Measurements from ENCODE around the gene ATE1.

Gene ATE1

GRCh38 chr10:121788115-121788514 is 139.7 kb downstream of the ATE1 start:
- ChIA-PET CTCF (no interaction called here), POLR2A (no interaction called here)
- no peak for TF ChIP-seq CTCF (IDR thresholded peaks at IDR 0.05; ENCODE audit: control extremely low read depth, extremely low read depth, low read depth, missing control alignments)
- DNase-seq (ENCODE audit: extremely low spot score) = no peak

- DNase-seq (ENCODE audit: extremely low spot score) = no peak
- CTCF ChIA-PET = interaction anchor here (1.1 to 1.7 kb wide), 2 partner anchors 15 to 113 kb away, joined by 3 to 4 read pairs; no protein-coding TSS in a partner anchor
- TF ChIP-seq CTCF (IDR thresholded peaks at IDR 0.05; ENCODE audit: control extremely low read depth, extremely low read depth, low read depth, missing control alignments) = no peak
- POLR2A ChIA-PET = no interaction called here
These were observed 140.7 kb downstream of the ATE1 start for GRCh38 chr10:121787169-121787568.

- DNase-seq (ENCODE audit: extremely low spot score) = no peak
- ChIA-PET POLR2A (no interaction called here), CTCF (interaction anchor here (0.6 to 3.6 kb wide), 4 partner anchors 11 to 1979 kb away, joined by 3 to 15 read pairs (median 5); no protein-coding TSS in a partner anchor)
- no peak for TF ChIP-seq CTCF (IDR thresholded peaks at IDR 0.05; ENCODE audit: control extremely low read depth, extremely low read depth, low read depth, missing control alignments)
These were observed 144.0 kb downstream of the ATE1 start for GRCh38 chr10:121783782-121784372.

- ChIA-PET POLR2A (no interaction called here), CTCF (interaction anchor here (1.3 kb wide), 1 partner anchor 17 kb away, joined by 3 read pairs; no protein-coding TSS in a partner anchor)
- no peak for DNase-seq (ENCODE audit: extremely low spot score)
- no peak for TF ChIP-seq CTCF (IDR thresholded peaks at IDR 0.05; ENCODE audit: control extremely low read depth, extremely low read depth, low read depth, missing control alignments)
These were observed 146.7 kb downstream of the ATE1 start for GRCh38 chr10:121781101-121781500.

GRCh38 chr10:121774813-121775212 is 153.0 kb downstream of the ATE1 start:
- TF ChIP-seq CTCF (IDR thresholded peaks at IDR 0.05; ENCODE audit: control extremely low read depth, extremely low read depth, low read depth, missing control alignments) = no peak
- ChIA-PET CTCF (no interaction called here), POLR2A (no interaction called here)
- DNase-seq (ENCODE audit: extremely low spot score) = no peak

GRCh38 chr10:121774404-121774803 is 153.4 kb downstream of the ATE1 start:
- DNase-seq (ENCODE audit: extremely low spot score) = no peak
- ChIA-PET POLR2A (no interaction called here), CTCF (interaction anchor here (2.5 kb wide), 1 partner anchor 9 kb away, joined by 15 read pairs; no protein-coding TSS in a partner anchor)
- TF ChIP-seq CTCF (IDR thresholded peaks at IDR 0.05; ENCODE audit: control extremely low read depth, extremely low read depth, low read depth, missing control alignments) = no peak

Data from GM10248 (cell line).